NCI-H2227 treated with DMSO at 0.1 percent for 48 hours (cell line): ENCODE measurements around the gene CBX8.

Experiments used
- DNase-seq: peaks from one replicate; lab custom pipeline; 2025; lab: John Stamatoyannopoulos, UW

CBX8 gene

GRCh38 chr17:79819534-79820276 is 22.8 kb upstream of the CBX8 start:
- DNase-seq, result no peak

GRCh38 chr17:79819085-79819484 is 22.2 kb upstream of the CBX8 start:
- DNase-seq, result no peak

- DNase-seq, result no peak
These were observed 21.3 kb upstream of the CBX8 start for GRCh38 chr17:79818026-79818758.

GRCh38 chr17:79815836-79816461 is 19.1 kb upstream of the CBX8 start:
- no peak for DNase-seq

GRCh38 chr17:79814974-79815835 is 18.3 kb upstream of the CBX8 start:
- no peak for DNase-seq

GRCh38 chr17:79814127-79814973 is 17.5 kb upstream of the CBX8 start:
- no peak for DNase-seq

GRCh38 chr17:79813297-79814126 is 16.6 kb upstream of the CBX8 start:
- DNase-seq, result peak; percentile 30

- no peak for DNase-seq
These were observed 15.7 kb upstream of the CBX8 start for GRCh38 chr17:79812353-79813258.

GRCh38 chr17:79811868-79812352 is 15.0 kb upstream of the CBX8 start:
- DNase-seq, result no peak

- DNase-seq, result peak; percentile 67
These were observed 14.4 kb upstream of the CBX8 start for GRCh38 chr17:79811011-79811867.

GRCh38 chr17:79810130-79811010 is 13.5 kb upstream of the CBX8 start:
- DNase-seq, result peak; percentile 93

- DNase-seq, result peak; percentile 65
These were observed 12.8 kb upstream of the CBX8 start for GRCh38 chr17:79809530-79810129.

- DNase-seq, result no peak
These were observed 12.1 kb upstream of the CBX8 start for GRCh38 chr17:79808763-79809529.

- DNase-seq, result no peak
These were observed 10.2 kb upstream of the CBX8 start for GRCh38 chr17:79806863-79807720.

- DNase-seq, result no peak
These were observed 9.5 kb upstream of the CBX8 start for GRCh38 chr17:79806446-79806760.
